GM12878 (cell line): ENCODE results near the gene SEMA5A. TPM values are rescaled to one million over a fixed set of nuclear protein-coding genes. Genes with fewer than 3 reads are reported as not detected.

Experiments
- ATAC-seq: fragments of 200-7000 bp; cut with Tn5 transposase; 3 replicates; pipeline ENCODE4 v1.9.1; 2020; ENCODE audit warnings: mild to moderate bottlenecking, moderate library complexity
- BruUV-seq: library from RNA; stranded (reverse); fragments of 400-500 nt; replicated peaks from 2 replicates; lab custom pipeline; 2021; lab: Mats Ljungman, UMichigan
- CTCF ChIA-PET: fragments of 300-600 bp; sonication (Branson Sonifier 250); formaldehyde crosslinking; extraction: SDS; loops from one replicate; lab custom pipeline; 2021; ENCODE audit warnings: inconsistent platforms; lab: Yijun Ruan, JAX
- POLR2A ChIA-PET: fragments of 350-600 bp; formaldehyde crosslinking; extraction: SDS; loops from one replicate; lab custom pipeline; 2021; ENCODE audit warnings: inconsistent platforms; lab: Charles Lee
- RAD21 ChIA-PET: fragments of 300-600 bp; sonication (Branson Sonifier 250); formaldehyde crosslinking; loops from one replicate; lab custom pipeline; 2023; ENCODE audit warnings: antibody characterized with exemption; ENCODE audit not compliant: unreplicated experiment; lab: Charles Lee
- SMC1A ChIA-PET: fragments of 300-600 bp; sonication (Branson Sonifier 250); formaldehyde crosslinking; loops from one replicate; lab custom pipeline; 2023; ENCODE audit not compliant: unreplicated experiment, uncharacterized antibody; lab: Charles Lee
- DNase-seq: peaks from one replicate; pipeline ENCODE4 v3.0.0-alpha.2; 2011; ENCODE audit warnings: low read depth, low spot score
- FAIRE-seq: peaks from 3 replicates; lab custom pipeline; 2011; peaks lifted over from hg19 to GRCh38; lab: Jason Lieb, UNC
- H2AFZ ChIP-seq: 2 replicates; pipeline ENCODE4 v1.6.0; 2011; ENCODE audit warnings: low read depth, low read length, control low read depth; ENCODE audit not compliant: control insufficient read depth
- H3K27ac ChIP-seq: 2 replicates; pipeline ENCODE4 v1.5.1; 2011; ENCODE audit warnings: control low read depth; ENCODE audit not compliant: control insufficient read depth, insufficient read depth
- H3K27me3 ChIP-seq, 2 experiments: replicated peaks in 1 of 2; 2 replicates each; pipeline versions ENCODE4 v1.6.0 to v1.6.1; 2011; ENCODE audit warnings: low read length in 1 of 2; ENCODE audit not compliant: control insufficient read depth in 2 of 2, insufficient read depth in 2 of 2
- H3K36me3 ChIP-seq, 2 experiments: 2 replicates each; pipeline ENCODE4 v1.5.1; 2011; ENCODE audit warnings: low read length in 1 of 2; ENCODE audit not compliant: control insufficient read depth in 2 of 2, insufficient read depth in 2 of 2
- H3K4me1 ChIP-seq: 2 replicates; pipeline ENCODE4 v1.6.1; 2011; ENCODE audit warnings: mild to moderate bottlenecking, low read length, moderate library complexity, mixed read lengths; ENCODE audit not compliant: control insufficient read depth, insufficient read depth
- H3K4me2 ChIP-seq: 2 replicates; pipeline ENCODE4 v1.6.0; 2011; ENCODE audit warnings: control low read depth; ENCODE audit not compliant: control insufficient read depth, insufficient read depth
- H3K4me3 ChIP-seq: fragments of 200-600 bp; sonication (generic); 2 replicates; pipeline ENCODE4 v1.5.1; 2016
- H3K79me2 ChIP-seq: 2 replicates; pipeline ENCODE4 v1.6.0; 2011; ENCODE audit warnings: low read length; ENCODE audit not compliant: control insufficient read depth, insufficient read depth
- H3K9ac ChIP-seq: 2 replicates; pipeline ENCODE4 v1.8.0; 2011; ENCODE audit warnings: low read length, control low read depth, mixed read lengths; ENCODE audit not compliant: control insufficient read depth, insufficient read depth
- H3K9me3 ChIP-seq: replicated peaks from 3 replicates; pipeline ENCODE4 v1.5.1; 2011; ENCODE audit warnings: mild to moderate bottlenecking, low read length; ENCODE audit not compliant: control insufficient read depth, insufficient read depth
- H4K20me1 ChIP-seq: 2 replicates; pipeline ENCODE4 v1.6.0; 2011; ENCODE audit not compliant: control insufficient read depth, insufficient read depth
- ATF7 ChIP-seq: fragments of 450-650 bp; IDR thresholded peaks from 2 replicates; pipeline ENCODE4 v1.6.1; 2016; ENCODE audit warnings: low read depth, mild to moderate bottlenecking
- CBX3 ChIP-seq: fragments of 200-600 bp; sonication (generic); IDR thresholded peaks from 2 replicates; pipeline ENCODE4 v1.6.1; 2016; ENCODE audit warnings: low read depth, borderline replicate concordance
- EZH2 ChIP-seq: IDR thresholded peaks from 2 replicates; pipeline ENCODE4 v1.6.1; 2012; ENCODE audit warnings: low read depth, mild to moderate bottlenecking, control low read depth, inconsistent platforms, low read length, borderline replicate concordance; ENCODE audit not compliant: control insufficient read depth
- FOXK2 ChIP-seq: fragments of 450-650 bp; IDR thresholded peaks from 2 replicates; pipeline ENCODE4 v1.6.1; 2017; ENCODE audit warnings: mild to moderate bottlenecking, moderate library complexity
- FOXM1 ChIP-seq: IDR thresholded peaks from 2 replicates; pipeline ENCODE4 v1.6.1; 2012; ENCODE audit warnings: low read depth, mild to moderate bottlenecking, inconsistent platforms, low read length, moderate library complexity
- HCFC1 ChIP-seq: fragments of 150-350 bp; IDR thresholded peaks from 2 replicates; pipeline ENCODE4 v1.6.1; 2014; ENCODE audit warnings: low read length
- KLF5 ChIP-seq: fragments of 450-650 bp; IDR thresholded peaks from 2 replicates; pipeline ENCODE4 v1.6.1; 2014; ENCODE audit warnings: mild to moderate bottlenecking; ENCODE audit not compliant: partially characterized antibody
- MEF2A ChIP-seq: IDR thresholded peaks from 2 replicates; pipeline ENCODE4 v1.6.1; 2011; ENCODE audit warnings: low read depth, mild to moderate bottlenecking, low read length, moderate library complexity; ENCODE audit not compliant: insufficient read depth
- NR2C1 ChIP-seq: fragments of 450-650 bp; IDR thresholded peaks from 2 replicates; pipeline ENCODE4 v1.6.1; 2017; ENCODE audit warnings: antibody characterized with exemption, mild to moderate bottlenecking, moderate library complexity
- SMC3 ChIP-seq: IDR thresholded peaks from 2 replicates; pipeline ENCODE4 v1.6.1; 2011; ENCODE audit warnings: low read length, improper control_type of control experiment, borderline replicate concordance
- SUZ12 ChIP-seq: fragments of 200-600 bp; sonication (generic); IDR thresholded peaks from one replicate; pipeline ENCODE4 v1.6.1; 2018; ENCODE audit warnings: antibody characterized with exemption, mild to moderate bottlenecking; ENCODE audit not compliant: unreplicated experiment
- WGBS: methylation state at CpG from one replicate; pipeline ENCODE4 v1.1.6; 2016; ENCODE audit warnings: low lambda C conversion rate; ENCODE audit not compliant: insufficient replicate concordance, insufficient coverage; ENCODE audit errors: missing lambda C conversion rate; 5-methylcytosine and 5-hydroxymethylcytosine counted together
- in situ Hi-C: fragments of 300-500 bp; cut with MboI; formaldehyde crosslinking; loops from 9 replicates; pipeline ENCODE4 v1.14.3; 2018; ENCODE audit warnings: mixed read lengths
- intact Hi-C: fragments of 100-400 bp; cut with micrococcal nuclease; formaldehyde crosslinking; loops from one replicate; pipeline ENCODE4 v1.14.2; 2022; ENCODE audit not compliant: unreplicated experiment
- polyA plus RNA-seq, 11 experiments: library from polyadenylated mRNA; depleted of rRNA in 4 of 11; unstranded in 6 of 11; stranded (reverse) in 5 of 11; fragments of >200 nt; fragmentation: Nextera tagmentation in 4 of 11; fragmentation: Illumina TruSeq in 1 of 11; extraction: Ambion mirVana in 4 of 11; extraction: Trizol in 1 of 11; gene quantifications; 1 replicate in 1 of 11; 2 replicates in 10 of 11; pipeline versions ENCODE4 v1.2.1 to v1.2.3, GENCODE V29; 2011 to 2016; ENCODE audit warnings: inconsistent platforms in 2 of 11, missing spikeins in 2 of 11, low read depth in 1 of 11
- total RNA-seq, 4 experiments: library from RNA; depleted of rRNA in 3 of 4; stranded (reverse); fragments of >200 nt in 3 of 4; fragmentation: Illumina TruSeq in 1 of 4; extraction: Trizol in 1 of 4; gene quantifications; 2 replicates each; pipeline versions ENCODE4 v1.2.1 to v1.2.3, GENCODE V29; 2013 to 2021
- TF ChIP-seq, protein P1 (sequence below): IDR thresholded peaks from 2 replicates; pipeline ENCODE4 v1.6.1; 2012; ENCODE audit warnings: mild to moderate bottlenecking, low read depth, low read length

Gene SEMA5A
- total and polyA plus RNA-seq, 10 of the 15 experiments (the other 5 are each of a cell fraction or from before 2014, with no cell fraction given) = 0.03 to 2.4 (median 0.09) TPM; not detected in 1

DNA sequence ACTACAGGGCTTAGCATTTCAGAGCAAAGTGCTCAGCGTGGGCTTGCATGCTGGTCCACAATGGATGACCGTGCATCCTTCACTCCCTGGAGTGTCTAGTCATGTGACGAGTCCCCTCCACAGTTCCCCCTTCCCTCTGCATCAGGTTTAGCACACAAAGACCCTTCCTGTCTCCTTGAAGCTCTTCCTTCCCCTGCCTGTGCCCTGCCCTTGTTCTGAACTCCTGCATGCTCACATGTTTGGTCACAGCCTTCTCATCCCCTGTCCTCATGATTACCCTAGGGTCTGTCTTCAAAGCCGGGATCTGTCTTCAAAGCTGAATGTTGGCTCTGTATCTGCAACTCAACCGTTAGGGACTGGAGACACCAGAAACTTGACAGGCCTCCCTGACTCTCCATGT is 388.9 kb downstream of the SEMA5A start:
- POLR2A ChIA-PET = no interaction called here
- H3K27ac ChIP-seq = no peak overlapping the region
- intact Hi-C loops = loop anchor here (2.0 kb wide), 1 partner anchor 50 kb away; no protein-coding TSS in a partner anchor
- no peak overlapping the region for H3K4me3 ChIP-seq
- H4K20me1 ChIP-seq = no peaks in the 10 kb centered on the region
- RAD21 ChIA-PET = interaction anchor here (1.0 to 1.3 kb wide), 2 partner anchors 50 to 293 kb away, joined by 3 to 4 read pairs; no protein-coding TSS in a partner anchor
- ATAC-seq (no peak), DNase-seq (no peak), FAIRE-seq (no peak)
- no peaks in the 10 kb centered on the region for H3K36me3 ChIP-seq
- H2AFZ ChIP-seq = no peak overlapping the region
- no peaks in the 10 kb centered on the region for H3K9me3 ChIP-seq
- CTCF ChIA-PET = interaction anchor here (3.7 kb wide), 1 partner anchor 50 kb away, joined by 25 read pairs; no protein-coding TSS in a partner anchor
- in situ Hi-C loops = no loop called here
- H3K27me3 ChIP-seq = no peaks in the 10 kb centered on the region
- no peaks in the 10 kb centered on the region for H3K4me1 ChIP-seq
- 0% methylated on average over 5 of the region's 5 CpGs for WGBS
- no peak overlapping the region for H3K9ac ChIP-seq
- no peak overlapping the region for H3K4me2 ChIP-seq
- no TSS peak for BruUV-seq
- SMC1A ChIA-PET = interaction anchor here (0.6 to 1.4 kb wide), 4 partner anchors 11 to 98 kb away, joined by 3 to 6 read pairs (median 3); no protein-coding TSS in a partner anchor
- no peaks in the 10 kb centered on the region for H3K79me2 ChIP-seq
- TF ChIP-seq FOXM1 = no peak
- no peak for TF ChIP-seq MEF2A
- no peak for TF ChIP-seq KLF5
- no peak for TF ChIP-seq EZH2
- TF ChIP-seq HCFC1 = no peak
- TF ChIP-seq ATF7 = no peak
- TF ChIP-seq NR2C1 = no peak
- TF ChIP-seq SUZ12 = no peak
- no peak for TF ChIP-seq FOXK2
- TF ChIP-seq, protein P1, sequence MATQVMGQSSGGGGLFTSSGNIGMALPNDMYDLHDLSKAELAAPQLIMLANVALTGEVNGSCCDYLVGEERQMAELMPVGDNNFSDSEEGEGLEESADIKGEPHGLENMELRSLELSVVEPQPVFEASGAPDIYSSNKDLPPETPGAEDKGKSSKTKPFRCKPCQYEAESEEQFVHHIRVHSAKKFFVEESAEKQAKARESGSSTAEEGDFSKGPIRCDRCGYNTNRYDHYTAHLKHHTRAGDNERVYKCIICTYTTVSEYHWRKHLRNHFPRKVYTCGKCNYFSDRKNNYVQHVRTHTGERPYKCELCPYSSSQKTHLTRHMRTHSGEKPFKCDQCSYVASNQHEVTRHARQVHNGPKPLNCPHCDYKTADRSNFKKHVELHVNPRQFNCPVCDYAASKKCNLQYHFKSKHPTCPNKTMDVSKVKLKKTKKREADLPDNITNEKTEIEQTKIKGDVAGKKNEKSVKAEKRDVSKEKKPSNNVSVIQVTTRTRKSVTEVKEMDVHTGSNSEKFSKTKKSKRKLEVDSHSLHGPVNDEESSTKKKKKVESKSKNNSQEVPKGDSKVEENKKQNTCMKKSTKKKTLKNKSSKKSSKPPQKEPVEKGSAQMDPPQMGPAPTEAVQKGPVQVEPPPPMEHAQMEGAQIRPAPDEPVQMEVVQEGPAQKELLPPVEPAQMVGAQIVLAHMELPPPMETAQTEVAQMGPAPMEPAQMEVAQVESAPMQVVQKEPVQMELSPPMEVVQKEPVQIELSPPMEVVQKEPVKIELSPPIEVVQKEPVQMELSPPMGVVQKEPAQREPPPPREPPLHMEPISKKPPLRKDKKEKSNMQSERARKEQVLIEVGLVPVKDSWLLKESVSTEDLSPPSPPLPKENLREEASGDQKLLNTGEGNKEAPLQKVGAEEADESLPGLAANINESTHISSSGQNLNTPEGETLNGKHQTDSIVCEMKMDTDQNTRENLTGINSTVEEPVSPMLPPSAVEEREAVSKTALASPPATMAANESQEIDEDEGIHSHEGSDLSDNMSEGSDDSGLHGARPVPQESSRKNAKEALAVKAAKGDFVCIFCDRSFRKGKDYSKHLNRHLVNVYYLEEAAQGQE = no peak
- no peak for TF ChIP-seq SMC3
- TF ChIP-seq CBX3 = no peak
- TF ChIP-seq, all 136 proteins: peak for 0
